ENCODE data around the gene ABCD2.
A peak's percentile ranks its signal among the peaks of the same experiment; 100 is the strongest.

The ABCD2 gene

GRCh38 chr12:39619660-39620433 is at the start of gene ABCD2:
TSS of gene ABCD2 (minus strand) at chr12:39619803. CDS start at chr12:39619615, 188 bp downstream.
- no peak within 1 kb of the TSS for H3K27ac ChIP-seq (ENCODE audit: low read length)
- WGBS (ENCODE audit: insufficient coverage, insufficient read length) = no CpG with 5 or more reads among the region's 20 CpGs

GRCh38 chr12:39660101-39660500 is 40.5 kb upstream of the ABCD2 start:
- Histone ChIP-seq H3K27ac (ENCODE audit: low read length) (no peak overlapping the region), H3K4me3 (ENCODE audit: low read length) (no peak overlapping the region), H3K27me3 (ENCODE audit: control insufficient read depth, insufficient read depth, low read length) (no peaks in the 10 kb centered on the region), H3K4me1 (ENCODE audit: control insufficient read depth, insufficient read depth, low read length) (no peaks in the 10 kb centered on the region), H3K36me3 (ENCODE audit: control insufficient read depth, insufficient read depth, low read length) (no peaks in the 10 kb centered on the region), H3K9me3 (ENCODE audit: control insufficient read depth, insufficient read depth, low read length) (no peaks in the 10 kb centered on the region)
- no peak for DNase-seq (ENCODE audit: low read depth, low spot score)
- WGBS (ENCODE audit: insufficient coverage, insufficient read length) = no CpG with 5 or more reads among the region's 2 CpGs

More at GRCh38 chr12:39619660-39620433, at the start of gene ABCD2:
- Histone ChIP-seq H3K9me3 (ENCODE audit: control insufficient read depth, insufficient read depth, low read length) (no peaks in the 10 kb centered on the region), H3K4me1 (ENCODE audit: control insufficient read depth, insufficient read depth, low read length) (0 out of 2 replicates have a peak, but pooled peaks cover 2% of the 10 kb centered on the region), H3K4me3 (ENCODE audit: low read length) (peak within 1 kb of the TSS; percentile 32; the same call in 1 of the 2 replicates), H3K27me3 (ENCODE audit: control insufficient read depth, insufficient read depth, low read length) (no peaks in the 10 kb centered on the region), H3K36me3 (ENCODE audit: control insufficient read depth, insufficient read depth, low read length) (no peaks in the 10 kb centered on the region)
- no peak for DNase-seq (ENCODE audit: low read depth, low spot score)

- no peaks in the 10 kb centered on the region for H3K9me3 ChIP-seq (ENCODE audit: control insufficient read depth, insufficient read depth, low read length)
- no peak for DNase-seq (ENCODE audit: low read depth, low spot score)
These were observed 27.8 kb upstream of the ABCD2 start for GRCh38 chr12:39647383-39647782.

GRCh38 chr12:39646963-39647362 is 27.4 kb upstream of the ABCD2 start:
- Histone ChIP-seq H3K27me3 (ENCODE audit: control insufficient read depth, insufficient read depth, low read length) (no peaks in the 10 kb centered on the region), H3K27ac (ENCODE audit: low read length) (no peak overlapping the region), H3K4me1 (ENCODE audit: control insufficient read depth, insufficient read depth, low read length) (no peaks in the 10 kb centered on the region), H3K9me3 (ENCODE audit: control insufficient read depth, insufficient read depth, low read length) (no peaks in the 10 kb centered on the region), H3K4me3 (ENCODE audit: low read length) (no peak overlapping the region), H3K36me3 (ENCODE audit: control insufficient read depth, insufficient read depth, low read length) (no peaks in the 10 kb centered on the region)
- DNase-seq (ENCODE audit: low read depth, low spot score) = no peak
- no CpG with 5 or more reads among the region's 2 CpGs for WGBS (ENCODE audit: insufficient coverage, insufficient read length)

More at GRCh38 chr12:39647383-39647782, 27.8 kb upstream of the ABCD2 start:
- Histone ChIP-seq H3K4me1 (ENCODE audit: control insufficient read depth, insufficient read depth, low read length) (no peaks in the 10 kb centered on the region), H3K36me3 (ENCODE audit: control insufficient read depth, insufficient read depth, low read length) (no peaks in the 10 kb centered on the region), H3K27ac (ENCODE audit: low read length) (no peak overlapping the region), H3K27me3 (ENCODE audit: control insufficient read depth, insufficient read depth, low read length) (no peaks in the 10 kb centered on the region), H3K4me3 (ENCODE audit: low read length) (no peak overlapping the region)

GRCh38 chr12:39643052-39643451 is 23.4 kb upstream of the ABCD2 start:
- H3K27ac ChIP-seq (ENCODE audit: low read length) = no peak overlapping the region
- no peak overlapping the region for H3K4me3 ChIP-seq (ENCODE audit: low read length)
- H3K9me3 ChIP-seq (ENCODE audit: control insufficient read depth, insufficient read depth, low read length) = no peaks in the 10 kb centered on the region
- no peak for DNase-seq (ENCODE audit: low read depth, low spot score)
- no peaks in the 10 kb centered on the region for H3K27me3 ChIP-seq (ENCODE audit: control insufficient read depth, insufficient read depth, low read length)
- WGBS (ENCODE audit: insufficient coverage, insufficient read length) = no CpG with 5 or more reads among the region's 1 CpG
- H3K36me3 ChIP-seq (ENCODE audit: control insufficient read depth, insufficient read depth, low read length) = no peaks in the 10 kb centered on the region
- H3K4me1 ChIP-seq (ENCODE audit: control insufficient read depth, insufficient read depth, low read length) = no peaks in the 10 kb centered on the region

GRCh38 chr12:39638840-39639239 is 19.2 kb upstream of the ABCD2 start:
- no peak for DNase-seq (ENCODE audit: low read depth, low spot score)
- H3K9me3 ChIP-seq (ENCODE audit: control insufficient read depth, insufficient read depth, low read length) = no peaks in the 10 kb centered on the region
- WGBS (ENCODE audit: insufficient coverage, insufficient read length) = no CpG with 5 or more reads among the region's 2 CpGs
- no peak overlapping the region for H3K27ac ChIP-seq (ENCODE audit: low read length)
- no peaks in the 10 kb centered on the region for H3K4me1 ChIP-seq (ENCODE audit: control insufficient read depth, insufficient read depth, low read length)
- H3K27me3 ChIP-seq (ENCODE audit: control insufficient read depth, insufficient read depth, low read length) = no peaks in the 10 kb centered on the region
- H3K4me3 ChIP-seq (ENCODE audit: low read length) = no peak overlapping the region
- no peaks in the 10 kb centered on the region for H3K36me3 ChIP-seq (ENCODE audit: control insufficient read depth, insufficient read depth, low read length)

GRCh38 chr12:39638178-39638577 is 18.6 kb upstream of the ABCD2 start:
- DNase-seq (ENCODE audit: low read depth, low spot score) = no peak
- no peaks in the 10 kb centered on the region for H3K4me1 ChIP-seq (ENCODE audit: control insufficient read depth, insufficient read depth, low read length)
- H3K27ac ChIP-seq (ENCODE audit: low read length) = no peak overlapping the region
- H3K4me3 ChIP-seq (ENCODE audit: low read length) = no peak overlapping the region
- H3K36me3 ChIP-seq (ENCODE audit: control insufficient read depth, insufficient read depth, low read length) = no peaks in the 10 kb centered on the region
- no peaks in the 10 kb centered on the region for H3K27me3 ChIP-seq (ENCODE audit: control insufficient read depth, insufficient read depth, low read length)
- no peaks in the 10 kb centered on the region for H3K9me3 ChIP-seq (ENCODE audit: control insufficient read depth, insufficient read depth, low read length)

GRCh38 chr12:39632670-39633069 is 13.1 kb upstream of the ABCD2 start:
- H3K27ac ChIP-seq (ENCODE audit: low read length) = no peak overlapping the region
- no peak for DNase-seq (ENCODE audit: low read depth, low spot score)
- H3K4me1 ChIP-seq (ENCODE audit: control insufficient read depth, insufficient read depth, low read length) = no peaks in the 10 kb centered on the region
- no peak overlapping the region for H3K4me3 ChIP-seq (ENCODE audit: low read length)
- H3K36me3 ChIP-seq (ENCODE audit: control insufficient read depth, insufficient read depth, low read length) = no peaks in the 10 kb centered on the region
- no peaks in the 10 kb centered on the region for H3K9me3 ChIP-seq (ENCODE audit: control insufficient read depth, insufficient read depth, low read length)
- no peaks in the 10 kb centered on the region for H3K27me3 ChIP-seq (ENCODE audit: control insufficient read depth, insufficient read depth, low read length)

- H3K9me3 ChIP-seq (ENCODE audit: control insufficient read depth, insufficient read depth, low read length) = no peaks in the 10 kb centered on the region
- H3K36me3 ChIP-seq (ENCODE audit: control insufficient read depth, insufficient read depth, low read length) = no peaks in the 10 kb centered on the region
- WGBS (ENCODE audit: insufficient coverage, insufficient read length) = no CpG with 5 or more reads among the region's 1 CpG
- no peak overlapping the region for H3K4me3 ChIP-seq (ENCODE audit: low read length)
- no peaks in the 10 kb centered on the region for H3K27me3 ChIP-seq (ENCODE audit: control insufficient read depth, insufficient read depth, low read length)
- H3K27ac ChIP-seq (ENCODE audit: low read length) = no peak overlapping the region
- H3K4me1 ChIP-seq (ENCODE audit: control insufficient read depth, insufficient read depth, low read length) = no peaks in the 10 kb centered on the region
- DNase-seq (ENCODE audit: low read depth, low spot score) = no peak
These were observed 9.2 kb upstream of the ABCD2 start for GRCh38 chr12:39628836-39629235.

- H3K4me1 ChIP-seq (ENCODE audit: control insufficient read depth, insufficient read depth, low read length) = no peaks in the 10 kb centered on the region
- H3K27ac ChIP-seq (ENCODE audit: low read length) = no peak overlapping the region
- no peaks in the 10 kb centered on the region for H3K27me3 ChIP-seq (ENCODE audit: control insufficient read depth, insufficient read depth, low read length)
- no peak overlapping the region for H3K4me3 ChIP-seq (ENCODE audit: low read length)
- H3K9me3 ChIP-seq (ENCODE audit: control insufficient read depth, insufficient read depth, low read length) = no peaks in the 10 kb centered on the region
- DNase-seq (ENCODE audit: low read depth, low spot score) = no peak
- no peaks in the 10 kb centered on the region for H3K36me3 ChIP-seq (ENCODE audit: control insufficient read depth, insufficient read depth, low read length)
- no CpG with 5 or more reads among the region's 1 CpG for WGBS (ENCODE audit: insufficient coverage, insufficient read length)
These were observed 8.3 kb upstream of the ABCD2 start for GRCh38 chr12:39627914-39628313.

Data from iPS DF 6.9 (cell line).